ENCODE results near the gene HMGB4.

Gene HMGB4

DNA sequence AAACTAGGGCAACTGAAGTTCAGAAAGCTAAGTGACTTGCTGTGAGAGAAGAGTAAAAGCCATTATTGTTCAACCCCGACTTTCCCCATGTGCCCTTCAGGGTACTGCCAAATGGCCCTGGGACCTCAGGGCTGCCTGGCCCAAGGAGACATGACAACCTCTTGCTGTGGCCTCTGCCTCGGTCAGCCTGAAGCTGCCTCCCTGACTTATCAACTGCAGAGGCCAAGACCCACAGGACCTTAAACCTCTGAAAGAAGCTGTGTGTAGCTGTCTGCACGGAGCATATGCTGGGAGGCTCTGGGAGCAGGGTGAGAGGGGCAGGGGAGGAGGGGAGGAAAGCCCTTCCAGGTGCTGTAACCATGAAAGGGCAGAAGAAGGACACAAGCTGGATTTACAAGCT lies 35.9 kb downstream of the HMGB4 start:
- DNase-seq, result no peak

DNA sequence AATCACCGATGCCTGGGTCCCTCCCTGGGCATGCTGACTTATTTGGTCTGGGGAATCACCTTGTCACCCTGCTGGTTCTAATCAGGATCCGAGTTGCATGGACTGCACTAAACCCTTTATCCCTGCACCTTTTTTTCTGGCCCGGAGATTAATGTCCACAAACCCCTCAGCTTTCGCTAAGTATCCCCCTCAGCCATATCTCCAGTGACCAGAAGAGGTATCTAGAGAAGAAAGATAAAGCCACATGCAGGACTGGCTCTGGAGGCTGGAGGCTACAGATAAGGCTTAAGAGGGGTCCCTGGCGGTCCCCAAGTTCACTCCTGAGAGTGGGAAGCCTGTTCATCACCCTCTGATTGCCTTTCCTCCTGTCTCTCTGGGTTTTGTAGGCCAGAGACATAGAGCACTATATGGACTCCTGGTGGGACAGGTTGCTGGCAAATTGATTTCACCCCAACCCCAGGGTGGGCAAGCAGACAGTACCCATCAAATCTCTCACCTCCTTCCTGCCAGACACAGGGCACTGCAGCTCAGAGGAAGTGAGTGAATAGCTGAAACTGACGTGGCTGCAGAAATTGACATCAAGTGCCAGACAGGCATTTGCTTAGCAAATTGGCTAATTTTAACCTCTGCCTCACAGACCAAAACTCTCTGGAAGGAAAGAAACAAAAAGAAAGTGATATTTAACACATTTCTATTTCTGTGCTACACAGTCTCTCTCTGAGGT lies 38.8 kb downstream of the HMGB4 start:
- no peak for DNase-seq

DNA sequence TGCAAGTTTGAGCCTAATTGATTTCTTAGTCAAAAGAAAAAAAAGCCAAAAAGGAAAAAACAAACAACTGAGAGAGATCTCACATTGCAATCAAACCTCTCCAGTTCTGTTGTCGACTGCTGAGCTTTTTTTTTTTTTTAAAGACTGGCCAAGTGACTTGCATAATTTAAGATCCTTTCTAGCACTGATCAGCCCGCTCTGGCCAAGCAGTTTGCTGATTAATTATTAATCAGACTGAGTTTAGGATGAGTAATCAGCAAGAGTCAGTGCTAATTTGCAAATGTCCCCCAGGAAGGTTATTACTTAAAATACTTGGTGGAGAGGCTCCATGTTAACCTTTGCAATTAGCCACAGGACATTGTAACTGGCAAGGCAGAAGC lies 39.3 kb downstream of the HMGB4 start:
- DNase-seq, result no peak

DNA sequence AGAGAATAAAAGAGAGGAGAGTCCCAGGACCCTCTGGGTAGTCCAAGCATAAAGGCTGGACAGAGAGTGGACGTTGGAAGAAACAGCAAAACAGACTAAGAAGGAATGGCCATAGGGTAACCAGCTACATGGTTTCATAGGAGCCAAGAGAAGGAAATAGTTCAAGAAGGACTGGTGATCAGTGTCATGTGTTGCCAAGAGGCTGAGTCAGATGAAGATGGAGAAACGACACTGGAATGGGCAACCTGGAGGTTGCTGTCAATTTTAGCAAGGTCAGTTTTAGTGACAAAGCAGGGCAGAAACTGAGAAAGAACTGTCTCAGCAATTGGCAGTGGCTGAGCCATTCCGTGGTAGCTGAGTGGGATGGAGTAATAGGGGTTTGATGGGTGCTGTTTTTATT lies 41.4 kb downstream of the HMGB4 start:
- no peak for DNase-seq

DNA sequence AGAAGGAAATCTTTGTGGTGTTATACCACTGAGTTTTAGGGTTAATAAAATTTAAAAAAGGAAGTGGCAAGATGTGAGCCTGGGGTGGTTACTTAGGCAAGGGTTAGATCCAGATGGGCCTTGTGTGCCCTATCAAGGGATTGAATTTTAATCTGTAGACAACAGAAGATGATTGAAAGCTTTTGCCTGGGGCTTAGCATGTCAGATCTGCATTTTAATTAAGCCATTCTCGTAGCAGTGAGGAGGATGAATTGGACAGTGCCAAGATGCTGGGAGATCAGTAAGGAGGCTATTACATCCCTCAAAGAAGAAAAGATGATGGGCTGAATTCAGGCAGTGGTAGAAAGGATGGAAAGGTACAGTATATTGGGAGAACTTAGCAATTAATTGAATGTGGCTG lies 42.3 kb downstream of the HMGB4 start:
- no peak for DNase-seq

DNA sequence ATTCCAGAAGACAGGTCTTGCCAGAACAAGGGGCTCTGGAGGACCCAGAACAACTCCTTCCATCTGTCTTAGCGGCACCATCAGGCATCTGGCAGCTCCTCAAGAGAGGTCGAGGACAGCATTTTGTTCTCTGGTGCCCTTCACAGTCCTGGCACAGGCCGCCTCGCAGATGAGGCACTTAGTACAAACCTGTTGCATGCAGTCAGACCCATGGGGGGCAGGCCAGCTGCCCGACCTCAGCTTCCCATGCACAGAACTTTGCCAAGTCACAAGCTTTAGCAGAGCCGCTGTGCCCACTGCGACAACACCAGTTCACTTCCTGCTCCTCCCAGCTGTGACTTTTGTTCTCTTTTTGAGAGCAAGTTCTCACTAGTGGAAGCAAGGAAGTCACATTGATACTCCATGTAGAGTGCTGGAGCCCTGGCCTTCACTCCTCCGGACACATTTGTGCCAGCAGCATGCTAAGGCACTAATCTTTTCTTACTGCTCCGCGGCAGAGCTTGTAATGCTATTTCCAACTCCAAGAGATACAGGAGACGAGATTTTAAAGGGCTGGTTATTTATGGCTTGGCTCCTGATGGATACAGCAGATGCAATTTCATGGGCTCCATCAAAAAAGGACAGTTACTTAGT lies 44.6 kb downstream of the HMGB4 start:
- no peak for DNase-seq

Data from EL (cell line).